ENCODE results near the gene CCT6A. TPM values are rescaled to one million over a fixed set of nuclear protein-coding genes. Genes with fewer than 3 reads are reported as not detected.
"Not testable (repeated sequence)": the region's sequence is repeated elsewhere in the genome, so short reads cannot be mapped to it uniquely, and the experiment has no call there.

CCT6A gene
- total RNA-seq, 2 experiments from 2014 or later, result 340 TPM

DNA sequence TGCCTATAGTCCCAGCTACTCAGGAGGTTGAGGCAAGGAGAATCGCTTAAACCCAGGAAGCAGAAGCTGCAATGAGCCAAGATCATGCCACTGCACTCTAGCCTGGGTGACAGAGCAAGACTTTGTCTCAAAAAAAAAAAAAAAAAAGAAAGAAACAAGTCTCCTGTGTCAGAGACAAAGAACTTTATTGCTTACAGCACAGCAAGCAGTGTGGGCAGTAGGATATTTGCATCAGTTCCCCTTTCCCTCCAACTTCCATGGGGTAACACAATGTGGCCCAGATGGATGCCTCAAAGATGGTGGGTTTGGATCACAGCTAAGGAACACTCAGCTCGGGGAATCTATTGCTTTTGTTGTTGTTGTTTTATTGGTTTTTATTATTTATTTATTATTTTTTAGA lies 5.8 kb upstream of the CCT6A start:
- not testable (repeated sequence) for H3K27ac Mint-ChIP-seq
- H3K36me3 Mint-ChIP-seq, result peaks cover 17% of the 10 kb centered on the region

DNA sequence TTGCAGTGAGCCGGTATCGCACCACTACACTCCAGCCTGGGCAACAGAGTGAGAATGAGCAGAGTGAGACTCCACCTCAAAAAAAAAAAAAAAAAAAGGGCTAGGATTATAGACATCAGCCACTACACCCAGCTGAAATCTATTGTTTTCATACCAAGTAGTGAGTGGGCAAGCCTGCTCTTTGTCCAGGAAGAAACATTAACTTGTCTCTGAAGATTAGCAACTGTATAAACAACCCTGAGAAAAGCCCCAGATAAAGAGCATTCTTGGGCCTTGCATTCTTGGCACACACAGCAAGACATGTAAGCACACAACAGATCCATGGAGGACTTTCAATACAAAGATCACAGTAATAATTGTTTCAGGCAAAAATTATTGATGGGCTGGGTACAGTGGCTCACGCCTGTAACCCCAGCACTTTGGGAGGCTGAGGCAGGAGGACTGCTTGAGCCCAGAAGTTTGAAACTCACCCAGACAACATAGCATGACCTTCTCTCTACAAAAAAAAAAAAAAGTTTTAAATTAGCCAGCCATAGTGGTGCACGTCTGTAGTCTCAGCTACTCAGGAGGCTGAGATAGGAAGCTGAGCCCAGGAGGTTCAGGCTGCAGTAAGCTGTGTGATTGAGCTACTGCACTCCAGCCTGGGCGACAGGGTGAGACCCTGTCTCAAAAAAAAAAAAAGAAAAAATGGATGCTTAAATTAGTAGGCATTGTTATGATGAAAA lies 4.7 kb upstream of the CCT6A start:
- H3K4me3 Mint-ChIP-seq, result no peak overlapping the region
- no peaks in the 10 kb centered on the region for H3K27me3 Mint-ChIP-seq
- H3K9me3 Mint-ChIP-seq, result no peaks in the 10 kb centered on the region
- peaks cover 16% of the 10 kb centered on the region for H3K36me3 Mint-ChIP-seq
- no peak for DNase-seq
- peaks cover 12% of the 10 kb centered on the region for H3K4me1 Mint-ChIP-seq
- no peak overlapping the region for H3K27ac Mint-ChIP-seq

More for the DNA sequence above, 5.8 kb upstream of the CCT6A start:
- not testable (repeated sequence) for H3K9me3 Mint-ChIP-seq, H3K4me3 Mint-ChIP-seq, DNase-seq, H3K27me3 Mint-ChIP-seq
- peaks cover 12% of the 10 kb centered on the region for H3K4me1 Mint-ChIP-seq

GRCh38 chr7:56047446-56048116 lies 4.0 kb upstream of the CCT6A start:
- H3K4me1 Mint-ChIP-seq, result peaks cover 12% of the 10 kb centered on the region
- H3K4me3 Mint-ChIP-seq, DNase-seq, H3K27me3 Mint-ChIP-seq, H3K27ac Mint-ChIP-seq, H3K9me3 Mint-ChIP-seq: not testable (repeated sequence)
- H3K36me3 Mint-ChIP-seq, result peaks cover 20% of the 10 kb centered on the region

DNA sequence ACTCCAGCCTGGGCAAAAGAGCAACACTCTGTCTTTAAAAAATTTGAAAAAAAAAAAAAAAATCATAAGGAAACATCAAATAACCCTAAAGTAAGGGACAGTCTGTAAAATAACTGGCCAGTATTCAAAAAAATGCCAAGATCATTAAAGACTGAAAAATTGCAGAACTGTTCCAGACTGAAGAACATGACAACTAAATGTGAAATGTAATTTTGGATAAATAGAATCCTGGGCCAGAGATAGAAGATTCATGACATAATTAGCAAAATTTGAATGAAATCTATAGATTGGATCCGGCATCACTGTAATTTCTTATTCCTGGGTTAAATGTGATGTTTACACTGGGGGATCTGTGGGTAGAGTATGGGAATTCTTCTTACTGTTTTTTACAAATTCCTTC lies 3.3 kb upstream of the CCT6A start:
- Mint-ChIP-seq H3K36me3 (peaks cover 23% of the 10 kb centered on the region), H3K4me3 (no peak overlapping the region)

GRCh38 chr7:56048763-56049162 lies 2.8 kb upstream of the CCT6A start:
- not testable (repeated sequence) for H3K27me3 Mint-ChIP-seq, H3K4me3 Mint-ChIP-seq, H3K9me3 Mint-ChIP-seq, H3K27ac Mint-ChIP-seq, DNase-seq
- H3K4me1 Mint-ChIP-seq, result peaks cover 23% of the 10 kb centered on the region
- peaks cover 27% of the 10 kb centered on the region for H3K36me3 Mint-ChIP-seq

More for the DNA sequence above, 3.3 kb upstream of the CCT6A start:
- peaks cover 17% of the 10 kb centered on the region for H3K4me1 Mint-ChIP-seq
- no peaks in the 10 kb centered on the region for H3K27me3 Mint-ChIP-seq
- H3K9me3 Mint-ChIP-seq, result no peaks in the 10 kb centered on the region
- DNase-seq, result no peak
- no peak overlapping the region for H3K27ac Mint-ChIP-seq

- peak overlapping the region; percentile 96 for H3K27ac Mint-ChIP-seq
- DNase-seq, result no peak
- H3K36me3 Mint-ChIP-seq, result peaks cover 45% of the 10 kb centered on the region
- no peaks in the 10 kb centered on the region for H3K9me3 Mint-ChIP-seq
- peaks cover 42% of the 10 kb centered on the region for H3K4me1 Mint-ChIP-seq
- H3K27me3 Mint-ChIP-seq, result no peaks in the 10 kb centered on the region
- H3K4me3 Mint-ChIP-seq, result peak overlapping the region; percentile 93
Observed at GRCh38 chr7:56051053-56051338, 569 bp upstream of the CCT6A start.

- Mint-ChIP-seq H3K36me3 (peaks cover 61% of the 10 kb centered on the region), H3K27ac (peak overlapping the region; percentile 51), H3K27me3 (no peaks in the 10 kb centered on the region), H3K4me1 (peaks cover 50% of the 10 kb centered on the region), H3K9me3 (no peaks in the 10 kb centered on the region), H3K4me3 (peak overlapping the region; percentile 91)
- no peak for DNase-seq
Observed at GRCh38 chr7:56053379-56053778, 1.8 kb downstream of the CCT6A start.

DNA sequence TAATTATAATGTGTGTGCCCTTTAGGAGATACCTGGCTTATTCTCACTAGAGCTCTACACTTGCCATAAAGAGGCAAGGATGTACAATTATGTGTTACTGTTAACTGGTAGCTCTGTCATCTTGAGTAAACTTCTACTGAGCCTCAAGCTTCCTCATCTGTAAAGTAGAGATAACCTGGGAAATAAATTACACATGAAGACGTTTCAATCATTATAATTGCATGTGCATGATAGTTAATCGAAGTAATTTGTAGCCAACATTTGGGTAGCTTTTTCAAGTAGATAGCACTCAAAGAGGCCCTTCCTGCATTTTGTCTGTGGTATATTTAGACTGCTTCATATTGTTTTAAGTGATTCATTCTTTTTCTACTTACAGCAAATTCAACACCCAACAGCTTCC lies 2.4 kb downstream of the CCT6A start:
- H3K36me3 Mint-ChIP-seq, result peaks cover 63% of the 10 kb centered on the region
- peaks cover 49% of the 10 kb centered on the region for H3K4me1 Mint-ChIP-seq
- peak overlapping the region; percentile 63 for H3K27ac Mint-ChIP-seq

GRCh38 chr7:56062382-56062781 lies 10.8 kb downstream of the CCT6A start:
- H3K9me3 Mint-ChIP-seq, result no peaks in the 10 kb centered on the region
- peaks cover 49% of the 10 kb centered on the region for H3K4me1 Mint-ChIP-seq
- peak overlapping the region; percentile 1 for H3K4me3 Mint-ChIP-seq
- peaks cover 54% of the 10 kb centered on the region for H3K36me3 Mint-ChIP-seq
- no peaks in the 10 kb centered on the region for H3K27me3 Mint-ChIP-seq
- no peak for DNase-seq
- peak overlapping the region; percentile 84 for H3K27ac Mint-ChIP-seq

More for the DNA sequence above, 2.4 kb downstream of the CCT6A start:
- H3K9me3 Mint-ChIP-seq, result no peaks in the 10 kb centered on the region
- peak overlapping the region; percentile 63 for H3K4me3 Mint-ChIP-seq
- DNase-seq, result no peak
- H3K27me3 Mint-ChIP-seq, result no peaks in the 10 kb centered on the region

DNA sequence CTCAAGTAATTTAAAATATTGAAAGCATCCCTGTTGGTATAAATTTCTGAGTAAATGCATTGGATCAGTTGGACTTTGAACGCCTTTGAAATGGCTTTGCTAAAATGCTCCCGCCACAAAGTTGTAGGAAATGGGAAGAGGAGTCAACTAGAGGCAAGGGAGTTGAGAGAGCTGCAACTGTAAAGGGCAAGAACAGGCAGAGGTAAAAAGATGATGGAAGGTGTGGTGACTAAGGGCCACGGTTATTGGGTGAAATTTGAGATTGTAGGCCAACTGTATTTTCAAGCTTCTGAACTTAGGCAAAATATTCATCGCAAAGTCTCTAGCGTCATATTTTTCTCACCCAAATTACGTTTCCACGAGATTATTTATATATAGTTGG lies 11.9 kb downstream of the CCT6A start:
- no peak for DNase-seq
- no peaks in the 10 kb centered on the region for H3K9me3 Mint-ChIP-seq
- peak overlapping the region; percentile 95 for H3K27ac Mint-ChIP-seq
- H3K36me3 Mint-ChIP-seq, result peaks cover 44% of the 10 kb centered on the region
- peak overlapping the region; percentile 92 for H3K4me3 Mint-ChIP-seq
- peaks cover 43% of the 10 kb centered on the region for H3K4me1 Mint-ChIP-seq
- no peaks in the 10 kb centered on the region for H3K27me3 Mint-ChIP-seq

GRCh38 chr7:56063882-56064625 lies 12.5 kb downstream of the CCT6A start, which contains the start of gene SUMF2:
Gene SUMF2, plus strand, starts transcription at chr7:56064286. Its CDS starts 26 bp downstream, at chr7:56064312.
- H3K9me3 Mint-ChIP-seq, result no peaks in the 10 kb centered on the region
- H3K27me3 Mint-ChIP-seq, result no peaks in the 10 kb centered on the region
- peak within 1 kb of the TSS; percentile 92 for H3K4me3 Mint-ChIP-seq
- H3K4me1 Mint-ChIP-seq, result peaks cover 41% of the 10 kb centered on the region
- peak within 1 kb of the TSS; percentile 95 for H3K27ac Mint-ChIP-seq
- DNase-seq, result peak; percentile 90
- peaks cover 45% of the 10 kb centered on the region for H3K36me3 Mint-ChIP-seq

DNA sequence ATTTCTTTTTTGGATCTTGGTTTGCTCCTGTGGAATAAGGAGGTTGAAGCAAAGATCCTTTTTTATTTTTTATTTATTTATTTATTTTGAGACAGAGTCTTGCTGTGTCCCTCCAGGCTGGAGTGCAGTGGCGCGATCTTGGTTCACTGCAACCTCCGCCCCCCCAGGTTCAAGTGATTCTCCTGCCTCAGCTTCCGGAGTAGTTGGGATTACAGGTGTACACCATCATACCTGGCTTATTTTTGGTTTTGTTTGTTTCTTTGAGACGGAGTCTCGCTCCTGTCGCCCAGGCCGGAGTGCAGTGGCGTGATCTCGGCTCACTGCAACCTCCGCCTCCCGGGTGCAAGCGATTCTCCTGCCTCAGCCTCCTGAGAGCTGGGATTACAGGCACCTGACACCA lies 14.8 kb downstream of the CCT6A start:
- not testable (repeated sequence) for H3K27ac Mint-ChIP-seq, H3K27me3 Mint-ChIP-seq, H3K4me3 Mint-ChIP-seq, DNase-seq, H3K9me3 Mint-ChIP-seq
- peaks cover 22% of the 10 kb centered on the region for H3K4me1 Mint-ChIP-seq
- H3K36me3 Mint-ChIP-seq, result peaks cover 36% of the 10 kb centered on the region

DNA sequence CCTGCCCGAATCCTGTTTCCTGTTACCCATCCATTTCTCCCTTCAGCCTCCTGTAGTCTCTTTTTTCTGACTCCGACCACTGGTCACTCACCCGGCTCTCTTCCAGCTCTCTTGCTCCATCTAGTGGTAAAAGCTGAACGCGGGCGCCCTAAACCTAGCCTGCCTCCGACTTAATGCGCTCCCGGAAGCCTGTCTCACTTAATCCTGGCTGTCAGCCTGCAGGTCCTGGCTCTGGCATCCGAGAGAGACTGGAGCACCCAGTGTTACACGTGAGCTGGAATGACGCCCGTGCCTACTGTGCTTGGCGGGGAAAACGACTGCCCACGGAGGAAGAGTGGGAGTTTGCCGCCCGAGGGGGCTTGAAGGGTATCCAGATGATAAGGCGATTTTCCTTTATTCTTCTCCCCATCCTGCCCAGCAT lies 22.8 kb downstream of the CCT6A start:
- no peaks in the 10 kb centered on the region for H3K9me3 Mint-ChIP-seq
- peaks cover 3% of the 10 kb centered on the region for H3K4me1 Mint-ChIP-seq
- H3K27me3 Mint-ChIP-seq, result no peaks in the 10 kb centered on the region
- H3K27ac Mint-ChIP-seq, result peak overlapping the region; percentile 76
- peaks cover 21% of the 10 kb centered on the region for H3K36me3 Mint-ChIP-seq
- DNase-seq, result peak; percentile 60
- H3K4me3 Mint-ChIP-seq, result no peak overlapping the region

GRCh38 chr7:56077681-56078080 lies 26.1 kb downstream of the CCT6A start:
- H3K36me3 Mint-ChIP-seq, result peaks cover 16% of the 10 kb centered on the region
- H3K27ac Mint-ChIP-seq, result no peak overlapping the region
- no peak overlapping the region for H3K4me3 Mint-ChIP-seq
- peaks cover 3% of the 10 kb centered on the region for H3K4me1 Mint-ChIP-seq
- no peaks in the 10 kb centered on the region for H3K27me3 Mint-ChIP-seq
- H3K9me3 Mint-ChIP-seq, result no peaks in the 10 kb centered on the region
- no peak for DNase-seq

DNA sequence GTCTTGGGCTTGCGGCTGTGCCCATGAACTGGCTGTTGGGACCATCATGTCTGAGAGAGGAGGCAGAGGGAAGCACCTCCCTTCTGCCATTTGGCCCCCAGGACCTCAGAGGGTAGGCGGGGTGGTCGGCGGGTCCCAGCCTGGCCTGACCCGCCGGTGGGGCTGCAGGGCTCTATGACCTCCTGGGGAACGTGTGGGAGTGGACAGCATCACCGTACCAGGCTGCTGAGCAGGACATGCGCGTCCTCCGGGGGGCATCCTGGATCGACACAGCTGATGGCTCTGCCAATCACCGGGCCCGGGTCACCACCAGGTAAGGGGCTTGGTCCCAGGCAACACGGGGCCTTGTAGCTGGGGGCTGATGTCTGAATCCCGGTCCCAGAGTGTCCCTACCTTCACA lies 26.6 kb downstream of the CCT6A start:
- H3K27me3 Mint-ChIP-seq, result no peaks in the 10 kb centered on the region
- H3K27ac Mint-ChIP-seq, result no peak overlapping the region
- H3K36me3 Mint-ChIP-seq, result peaks cover 14% of the 10 kb centered on the region
- no peak overlapping the region for H3K4me3 Mint-ChIP-seq
- DNase-seq, result no peak
- H3K4me1 Mint-ChIP-seq, result peaks cover 3% of the 10 kb centered on the region
- no peaks in the 10 kb centered on the region for H3K9me3 Mint-ChIP-seq

Measured in activated naive CD8-positive, alpha-beta T cell treated with anti-CD3 and anti-CD28 coated beads for 36 hours (primary cell).